Measurements from ENCODE around the gene ASXL1.

DNA sequence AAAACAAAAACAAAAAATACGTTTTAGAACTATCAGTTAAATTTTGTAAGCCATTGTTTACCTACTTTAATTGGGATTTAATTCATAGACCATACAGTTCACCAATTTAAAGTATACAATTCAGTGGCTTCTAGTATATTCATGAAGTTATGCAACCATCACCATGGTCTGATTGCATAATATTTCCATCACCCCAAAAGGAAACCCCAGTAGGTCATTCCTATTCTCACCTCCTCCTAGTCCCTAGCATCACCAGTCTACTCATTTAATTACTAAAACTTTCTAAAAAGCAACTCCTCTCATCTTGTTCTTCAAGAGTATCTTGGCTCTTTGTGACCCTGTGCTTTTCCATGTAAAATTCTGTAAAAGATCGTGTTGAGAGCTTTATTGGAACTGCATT lies 60.2 kb downstream of the ASXL1 start:
- TF ChIP-seq, protein P1, sequence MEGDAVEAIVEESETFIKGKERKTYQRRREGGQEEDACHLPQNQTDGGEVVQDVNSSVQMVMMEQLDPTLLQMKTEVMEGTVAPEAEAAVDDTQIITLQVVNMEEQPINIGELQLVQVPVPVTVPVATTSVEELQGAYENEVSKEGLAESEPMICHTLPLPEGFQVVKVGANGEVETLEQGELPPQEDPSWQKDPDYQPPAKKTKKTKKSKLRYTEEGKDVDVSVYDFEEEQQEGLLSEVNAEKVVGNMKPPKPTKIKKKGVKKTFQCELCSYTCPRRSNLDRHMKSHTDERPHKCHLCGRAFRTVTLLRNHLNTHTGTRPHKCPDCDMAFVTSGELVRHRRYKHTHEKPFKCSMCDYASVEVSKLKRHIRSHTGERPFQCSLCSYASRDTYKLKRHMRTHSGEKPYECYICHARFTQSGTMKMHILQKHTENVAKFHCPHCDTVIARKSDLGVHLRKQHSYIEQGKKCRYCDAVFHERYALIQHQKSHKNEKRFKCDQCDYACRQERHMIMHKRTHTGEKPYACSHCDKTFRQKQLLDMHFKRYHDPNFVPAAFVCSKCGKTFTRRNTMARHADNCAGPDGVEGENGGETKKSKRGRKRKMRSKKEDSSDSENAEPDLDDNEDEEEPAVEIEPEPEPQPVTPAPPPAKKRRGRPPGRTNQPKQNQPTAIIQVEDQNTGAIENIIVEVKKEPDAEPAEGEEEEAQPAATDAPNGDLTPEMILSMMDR (IDR thresholded peaks at IDR 0.05) = no peak
- TF ChIP-seq POLR2AphosphoS5 (IDR thresholded peaks at IDR 0.05) (no peak), POLR2A (IDR thresholded peaks at IDR 0.05) (no peak), EP300 (IDR thresholded peaks at IDR 0.05) (no peak)

Data from gastroesophageal sphincter (tissue), 3 donors.